GM12891 (cell line): Measurements from ENCODE around the gene NKX2-1.

Experiments
- DNase-seq: peaks from one replicate; pipeline ENCODE4 v3.0.0; 2011; ENCODE audit warnings: low spot score; ENCODE audit not compliant: insufficient read length
- FAIRE-seq: peaks from 2 replicates; lab custom pipeline; 2011; peaks lifted over from hg19 to GRCh38; lab: Jason Lieb, UNC
- PAX5 ChIP-seq: IDR thresholded peaks from 2 replicates; pipeline ENCODE4 v1.6.1; 2011; ENCODE audit warnings: low read length, moderate library complexity, mild to moderate bottlenecking; ENCODE audit not compliant: insufficient read depth, severe bottlenecking
- POLR2A ChIP-seq: IDR thresholded peaks from 2 replicates; pipeline ENCODE4 v1.6.1; 2011; ENCODE audit warnings: low read depth, low read length, control low read depth
- POLR2AphosphoS5 ChIP-seq: IDR thresholded peaks from 2 replicates; pipeline ENCODE4 v1.6.1; 2011; ENCODE audit warnings: low read depth, low read length, control low read depth
- POU2F2 ChIP-seq: IDR thresholded peaks from 2 replicates; pipeline ENCODE4 v1.6.1; 2011; ENCODE audit warnings: low read depth, mild to moderate bottlenecking, control low read depth, low read length, moderate library complexity
- SPI1 ChIP-seq: IDR thresholded peaks from 2 replicates; pipeline ENCODE4 v1.6.1; 2011; ENCODE audit warnings: low read depth, low read length, control low read depth
- TAF1 ChIP-seq: IDR thresholded peaks from 2 replicates; pipeline ENCODE4 v1.6.1; 2011; ENCODE audit warnings: low read depth, low read length, control low read depth

Gene NKX2-1

GRCh38 chr14:36518586-36519430 is 1.2 kb downstream of the NKX2-1 start:
- TF ChIP-seq POLR2AphosphoS5 (no peak), PAX5 (no peak), SPI1 (no peak), TAF1 (no peak), POU2F2 (no peak), POLR2A (no peak)
- no peak for DNase-seq
- FAIRE-seq, result no peak

GRCh38 chr14:36518031-36518585 is 1.9 kb downstream of the NKX2-1 start:
- no peak for DNase-seq
- no peak for FAIRE-seq
- no peak for TF ChIP-seq TAF1
- no peak for TF ChIP-seq PAX5
- no peak for TF ChIP-seq POLR2AphosphoS5
- TF ChIP-seq SPI1, result no peak
- TF ChIP-seq POLR2A, result no peak
- TF ChIP-seq POU2F2, result no peak

GRCh38 chr14:36517242-36518030 is 2.6 kb downstream of the NKX2-1 start:
- TF ChIP-seq TAF1 (no peak), SPI1 (no peak), POLR2A (no peak), POU2F2 (no peak), PAX5 (no peak), POLR2AphosphoS5 (no peak)
- DNase-seq, result no peak
- FAIRE-seq, result no peak

GRCh38 chr14:36516719-36517241 is 3.3 kb downstream of the NKX2-1 start:
- DNase-seq (no peak), FAIRE-seq (no peak)
- TF ChIP-seq PAX5 (no peak), POLR2A (no peak), POU2F2 (no peak), POLR2AphosphoS5 (no peak), SPI1 (no peak), TAF1 (no peak)

- FAIRE-seq, result no peak
- TF ChIP-seq POLR2A (no peak), SPI1 (no peak), PAX5 (no peak), TAF1 (no peak), POLR2AphosphoS5 (no peak), POU2F2 (no peak)
- no peak for DNase-seq
Measured at GRCh38 chr14:36515896-36516718, 3.9 kb downstream of the NKX2-1 start.

GRCh38 chr14:36515105-36515593 is 4.9 kb downstream of the NKX2-1 start:
- no peak for TF ChIP-seq PAX5
- no peak for TF ChIP-seq POLR2AphosphoS5
- no peak for TF ChIP-seq POU2F2
- TF ChIP-seq TAF1, result no peak
- TF ChIP-seq SPI1, result no peak
- TF ChIP-seq POLR2A, result no peak
- FAIRE-seq (no peak), DNase-seq (no peak)

- no peak for FAIRE-seq
- DNase-seq, result no peak
- TF ChIP-seq SPI1, result no peak
Measured at GRCh38 chr14:36514278-36515104, 5.5 kb downstream of the NKX2-1 start.
